OCI-LY7 (cell line): Measurements from ENCODE around the gene MAEL. TPM values are rescaled to one million over a fixed set of nuclear protein-coding genes. Genes with fewer than 3 reads are reported as not detected.
"Not testable (repeated sequence)": the region's sequence is repeated elsewhere in the genome, so short reads cannot be mapped to it uniquely, and the experiment has no call there.

Experiments
- BruUV-seq: library from RNA; stranded (reverse); fragments of 400-500 nt; replicated peaks from 2 replicates; lab custom pipeline; 2021; lab: Mats Ljungman, UMichigan
- CTCF ChIA-PET: fragments of 300-600 bp; sonication (Branson Sonifier 250); formaldehyde crosslinking; loops from one replicate; lab custom pipeline; 2022; ENCODE audit warnings: antibody characterized with exemption; ENCODE audit not compliant: unreplicated experiment; lab: Charles Lee
- POLR2A ChIA-PET: fragments of 300-600 bp; sonication (Branson Sonifier 250); formaldehyde crosslinking; loops from one replicate; lab custom pipeline; 2022; ENCODE audit warnings: antibody characterized with exemption; lab: Charles Lee
- DNase-seq: peaks from one replicate; pipeline ENCODE4 v3.0.0-alpha.2; 2015; ENCODE audit warnings: low spot score
- H2AFZ ChIP-seq: fragments of 200-600 bp; sonication (generic), shearing (Covaris generic); 2 replicates; pipeline ENCODE4 v1.6.1; 2014; ENCODE audit warnings: mild to moderate bottlenecking, antibody characterized with exemption, low read length, moderate library complexity
- H3K27ac ChIP-seq: fragments of 200-600 bp; sonication (generic); 2 replicates; pipeline ENCODE4 v1.5.1; 2014; ENCODE audit warnings: mixed run types, low read depth, mild to moderate bottlenecking, moderate library complexity, low read length, inconsistent platforms; ENCODE audit not compliant: poor library complexity, severe bottlenecking
- H3K36me3 ChIP-seq: fragments of 200-600 bp; sonication (generic); 2 replicates; pipeline ENCODE4 v1.6.1; 2014; ENCODE audit warnings: mild to moderate bottlenecking, antibody characterized with exemption, low read length, moderate library complexity, mixed read lengths; ENCODE audit not compliant: insufficient read depth
- H3K4me1 ChIP-seq: fragments of 200-600 bp; sonication (generic); 2 replicates; pipeline ENCODE4 v1.5.1; 2014; ENCODE audit warnings: mild to moderate bottlenecking, low read length; ENCODE audit not compliant: insufficient read depth, poor library complexity, severe bottlenecking
- H3K4me2 ChIP-seq: fragments of 200-600 bp; sonication (generic); 2 replicates; pipeline ENCODE4 v1.6.1; 2014; ENCODE audit warnings: mild to moderate bottlenecking, low read length
- H3K4me3 ChIP-seq: fragments of 200-600 bp; sonication (generic); 2 replicates; pipeline ENCODE4 v1.5.1; 2014; ENCODE audit warnings: mild to moderate bottlenecking, low read depth, low read length; ENCODE audit not compliant: poor library complexity, severe bottlenecking
- H3K79me2 ChIP-seq: fragments of 200-600 bp; sonication (generic); 2 replicates; pipeline ENCODE4 v1.6.1; 2016; ENCODE audit warnings: low read depth, mild to moderate bottlenecking, low read length, moderate library complexity, mixed read lengths; ENCODE audit not compliant: insufficient read depth
- H3K9me2 ChIP-seq: fragments of 200-600 bp; sonication (generic); 2 replicates; pipeline ENCODE4 v1.6.1; 2016; ENCODE audit warnings: mild to moderate bottlenecking, low read length, mixed read lengths; ENCODE audit not compliant: insufficient read depth
- H3K9me3 ChIP-seq: fragments of 200-600 bp; sonication (generic); 2 replicates; pipeline ENCODE4 v1.6.1; 2014; ENCODE audit warnings: mild to moderate bottlenecking, mixed run types, low read length, mixed read lengths
- H4K20me1 ChIP-seq: fragments of 200-600 bp; sonication (generic); 2 replicates; pipeline ENCODE4 v1.6.1; 2014; ENCODE audit warnings: mild to moderate bottlenecking, antibody characterized with exemption, low read length, moderate library complexity, mixed read lengths; ENCODE audit not compliant: insufficient read depth
- EZH2phosphoT487 ChIP-seq: fragments of 200-600 bp; sonication (generic); IDR thresholded peaks from 2 replicates; pipeline ENCODE4 v1.6.1; 2018; ENCODE audit warnings: low read depth, borderline replicate concordance, mild to moderate bottlenecking, mixed run types, antibody characterized with exemption, low read length, moderate library complexity, mixed read lengths
- intact Hi-C: fragments of 100-400 bp; cut with micrococcal nuclease; formaldehyde crosslinking; loops from one replicate; pipeline ENCODE4 v1.10.0; 2022; ENCODE audit not compliant: unreplicated experiment
- total RNA-seq, 2 experiments: library from RNA; depleted of rRNA in 1 of 2; stranded (reverse); fragments of >200 nt in 1 of 2; shearing (Covaris generic) in 1 of 2; gene quantifications; 2 replicates each; pipeline ENCODE4 v1.2.3, GENCODE V29; 2014 to 2022
- TF ChIP-seq, protein P1 (sequence below): fragments of 200-600 bp; sonication (generic); conservative IDR thresholded peaks from 2 replicates; pipeline ENCODE4 v1.5.1; 2014; ENCODE audit warnings: mild to moderate bottlenecking, antibody characterized with exemption, low read length, moderate library complexity, mixed read lengths

Gene MAEL
- total RNA-seq, 2 experiments from 2014 or later = not detected

DNA sequence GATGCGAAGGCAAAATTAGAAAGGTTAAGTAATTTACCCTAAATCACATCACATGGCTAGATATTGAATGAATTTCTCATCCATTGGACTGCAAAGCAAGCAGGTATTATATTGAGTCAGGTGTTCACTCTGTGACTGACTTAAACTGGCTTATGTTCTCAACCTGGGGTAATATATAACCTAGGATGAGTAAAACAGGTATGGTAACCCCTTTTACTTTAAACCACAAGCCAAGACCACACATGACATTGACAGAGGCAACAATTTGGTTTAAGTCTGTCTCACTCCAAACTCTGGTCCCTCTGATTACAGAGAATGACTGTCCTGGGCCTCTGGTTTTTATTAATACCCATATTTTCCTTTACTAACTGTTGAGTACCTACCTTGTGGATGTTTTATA, 33.3 kb downstream of the MAEL start:
- Histone ChIP-seq H4K20me1 (no peaks in the 10 kb centered on the region), H3K9me3 (no peaks in the 10 kb centered on the region), H3K36me3 (no peaks in the 10 kb centered on the region), H3K79me2 (no peaks in the 10 kb centered on the region), H3K9me2 (0 out of 2 replicates have a peak, but pooled peaks cover 6% of the 10 kb centered on the region), H2AFZ (no peak overlapping the region), H3K4me1 (no peaks in the 10 kb centered on the region), H3K4me3 (no peak overlapping the region), H3K27ac (no peak overlapping the region), H3K4me2 (no peak overlapping the region)
- no peak for DNase-seq
- BruUV-seq = no TSS peak
- ChIA-PET POLR2A (interaction anchor here (0.7 kb wide), 1 partner anchor 62 kb away, joined by 3 read pairs; no protein-coding TSS in a partner anchor), CTCF (no interaction called here)
- intact Hi-C loops = no loop called here
- TF ChIP-seq EZH2phosphoT487 = no peak
- TF ChIP-seq, protein P1, sequence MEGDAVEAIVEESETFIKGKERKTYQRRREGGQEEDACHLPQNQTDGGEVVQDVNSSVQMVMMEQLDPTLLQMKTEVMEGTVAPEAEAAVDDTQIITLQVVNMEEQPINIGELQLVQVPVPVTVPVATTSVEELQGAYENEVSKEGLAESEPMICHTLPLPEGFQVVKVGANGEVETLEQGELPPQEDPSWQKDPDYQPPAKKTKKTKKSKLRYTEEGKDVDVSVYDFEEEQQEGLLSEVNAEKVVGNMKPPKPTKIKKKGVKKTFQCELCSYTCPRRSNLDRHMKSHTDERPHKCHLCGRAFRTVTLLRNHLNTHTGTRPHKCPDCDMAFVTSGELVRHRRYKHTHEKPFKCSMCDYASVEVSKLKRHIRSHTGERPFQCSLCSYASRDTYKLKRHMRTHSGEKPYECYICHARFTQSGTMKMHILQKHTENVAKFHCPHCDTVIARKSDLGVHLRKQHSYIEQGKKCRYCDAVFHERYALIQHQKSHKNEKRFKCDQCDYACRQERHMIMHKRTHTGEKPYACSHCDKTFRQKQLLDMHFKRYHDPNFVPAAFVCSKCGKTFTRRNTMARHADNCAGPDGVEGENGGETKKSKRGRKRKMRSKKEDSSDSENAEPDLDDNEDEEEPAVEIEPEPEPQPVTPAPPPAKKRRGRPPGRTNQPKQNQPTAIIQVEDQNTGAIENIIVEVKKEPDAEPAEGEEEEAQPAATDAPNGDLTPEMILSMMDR = no peak

DNA sequence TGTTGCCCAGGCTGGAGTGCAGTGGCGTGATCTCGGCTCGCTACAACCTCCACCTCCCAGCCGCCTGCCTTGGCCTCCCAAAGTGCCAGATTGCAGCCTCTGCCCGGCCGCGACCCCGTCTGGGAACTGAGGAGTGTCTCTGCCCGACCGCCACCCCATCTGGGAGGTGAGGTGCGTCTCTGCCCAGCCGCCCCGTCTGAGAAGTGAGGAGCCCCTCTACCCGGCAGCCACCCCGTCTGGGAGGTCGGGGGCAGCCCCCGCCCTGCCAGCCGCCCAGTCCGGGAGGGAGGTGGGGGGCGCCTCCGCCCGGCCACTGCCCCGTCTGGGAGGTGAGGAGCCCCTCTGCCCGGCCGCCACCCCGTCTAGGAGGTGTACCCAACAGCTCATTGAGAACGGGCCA, 40.5 kb downstream of the MAEL start:
- intact Hi-C loops, H3K36me3 ChIP-seq, BruUV-seq, CTCF ChIA-PET, H4K20me1 ChIP-seq, H3K4me1 ChIP-seq, DNase-seq, H2AFZ ChIP-seq, H3K27ac ChIP-seq, POLR2A ChIA-PET, H3K9me3 ChIP-seq, H3K4me2 ChIP-seq, H3K4me3 ChIP-seq, H3K79me2 ChIP-seq, H3K9me2 ChIP-seq: not testable (repeated sequence)

DNA sequence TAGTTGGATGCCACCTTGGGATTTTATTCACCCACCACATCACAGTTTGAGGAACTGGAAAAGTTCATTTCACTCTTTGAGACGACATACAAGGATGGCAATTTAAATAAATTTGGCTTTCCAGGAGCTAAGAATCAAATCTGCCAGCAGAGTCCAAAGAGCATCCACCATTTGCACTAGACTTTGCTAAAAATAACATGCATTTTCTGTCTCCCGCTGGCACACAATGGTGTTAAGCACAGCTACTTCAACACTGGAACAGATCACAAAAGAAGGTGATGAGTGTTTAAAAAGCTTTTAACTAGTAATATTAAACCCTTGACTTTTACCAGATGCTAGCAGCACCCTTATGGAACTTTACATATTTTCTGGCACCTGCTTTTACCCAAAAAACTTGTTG, 44.6 kb downstream of the MAEL start:
- no peaks in the 10 kb centered on the region for H3K36me3 ChIP-seq
- ChIA-PET POLR2A (interaction anchor here (0.7 to 1.5 kb wide), 3 partner anchors 17 to 1400 kb away, joined by 3 to 4 read pairs (median 4); no protein-coding TSS in a partner anchor), CTCF (no interaction called here)
- no peaks in the 10 kb centered on the region for H3K9me3 ChIP-seq
- H3K4me1 ChIP-seq = no peaks in the 10 kb centered on the region
- no peak for DNase-seq
- no peaks in the 10 kb centered on the region for H4K20me1 ChIP-seq
- H3K79me2 ChIP-seq = no peaks in the 10 kb centered on the region
- H3K27ac ChIP-seq = no peak overlapping the region
- intact Hi-C loops = no loop called here
- H3K4me3 ChIP-seq = no peak overlapping the region
- H3K4me2 ChIP-seq = no peak overlapping the region
- no TSS peak for BruUV-seq
- H2AFZ ChIP-seq = no peak overlapping the region
- no peaks in the 10 kb centered on the region for H3K9me2 ChIP-seq
- TF ChIP-seq EZH2phosphoT487 = no peak
- TF ChIP-seq, protein P1 = no peak
